ENCODE data around the gene ECE2.

DNA sequence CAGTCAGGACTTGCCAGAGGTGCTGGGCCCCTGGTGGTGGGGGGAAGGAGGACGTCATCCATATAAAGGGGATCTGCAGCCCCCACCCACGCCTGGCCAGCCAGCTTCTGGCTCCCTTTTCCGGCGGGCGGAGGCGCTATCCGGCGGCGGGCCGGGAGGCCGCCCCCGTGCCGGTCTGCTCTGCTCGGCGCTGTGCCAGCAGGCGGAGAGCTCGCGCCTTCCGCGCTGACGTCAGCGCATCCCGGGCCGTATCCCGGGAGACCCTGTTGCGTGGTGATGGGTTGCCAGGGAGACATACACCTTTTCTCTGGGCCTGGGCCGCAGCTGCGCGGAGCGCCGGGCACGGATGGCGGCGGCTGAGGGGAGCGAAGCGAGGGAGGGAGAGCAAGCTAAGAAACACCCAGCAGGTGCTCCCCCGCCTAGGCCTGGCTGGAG lies 62.7 kb downstream of the ECE2 start:
- TF ChIP-seq, protein P1, sequence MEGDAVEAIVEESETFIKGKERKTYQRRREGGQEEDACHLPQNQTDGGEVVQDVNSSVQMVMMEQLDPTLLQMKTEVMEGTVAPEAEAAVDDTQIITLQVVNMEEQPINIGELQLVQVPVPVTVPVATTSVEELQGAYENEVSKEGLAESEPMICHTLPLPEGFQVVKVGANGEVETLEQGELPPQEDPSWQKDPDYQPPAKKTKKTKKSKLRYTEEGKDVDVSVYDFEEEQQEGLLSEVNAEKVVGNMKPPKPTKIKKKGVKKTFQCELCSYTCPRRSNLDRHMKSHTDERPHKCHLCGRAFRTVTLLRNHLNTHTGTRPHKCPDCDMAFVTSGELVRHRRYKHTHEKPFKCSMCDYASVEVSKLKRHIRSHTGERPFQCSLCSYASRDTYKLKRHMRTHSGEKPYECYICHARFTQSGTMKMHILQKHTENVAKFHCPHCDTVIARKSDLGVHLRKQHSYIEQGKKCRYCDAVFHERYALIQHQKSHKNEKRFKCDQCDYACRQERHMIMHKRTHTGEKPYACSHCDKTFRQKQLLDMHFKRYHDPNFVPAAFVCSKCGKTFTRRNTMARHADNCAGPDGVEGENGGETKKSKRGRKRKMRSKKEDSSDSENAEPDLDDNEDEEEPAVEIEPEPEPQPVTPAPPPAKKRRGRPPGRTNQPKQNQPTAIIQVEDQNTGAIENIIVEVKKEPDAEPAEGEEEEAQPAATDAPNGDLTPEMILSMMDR (IDR thresholded peaks at IDR 0.05; ENCODE audit: low read depth, low read length, poor library complexity, severe bottlenecking), result no peak
- no peak for TF ChIP-seq EZH2phosphoT487 (IDR thresholded peaks at IDR 0.05; ENCODE audit: borderline replicate concordance, low read length)

Data from DOHH2 (cell line).